GM18861 (cell line): Measurements from ENCODE around the gene ZNF519.

Source experiments
- ATAC-seq: cut with Tn5 transposase; IDR thresholded peaks from one replicate; pipeline ENCODE4 v1.9.1; 2021; ENCODE audit not compliant: unreplicated experiment

The ZNF519 gene

DNA sequence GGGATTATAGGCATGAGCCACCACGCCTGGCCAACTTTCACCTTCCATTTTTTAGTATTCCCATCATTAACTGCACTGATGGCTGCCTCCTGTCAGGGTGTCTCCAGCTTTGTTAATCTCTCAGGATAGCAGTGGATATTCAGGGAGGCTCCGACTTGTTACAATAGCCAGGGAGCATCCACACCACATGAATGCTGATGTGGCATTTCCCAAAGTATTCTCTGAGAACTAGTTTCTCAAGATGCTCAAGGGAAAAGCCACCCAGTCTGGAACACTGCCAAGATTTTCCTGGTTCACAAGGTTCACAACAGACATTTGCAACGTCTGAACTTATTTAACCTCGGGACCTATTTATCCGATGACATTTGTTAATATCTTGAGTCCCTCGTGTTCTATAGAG lies 33.8 kb downstream of the ZNF519 start:
- ATAC-seq, result no peak

DNA sequence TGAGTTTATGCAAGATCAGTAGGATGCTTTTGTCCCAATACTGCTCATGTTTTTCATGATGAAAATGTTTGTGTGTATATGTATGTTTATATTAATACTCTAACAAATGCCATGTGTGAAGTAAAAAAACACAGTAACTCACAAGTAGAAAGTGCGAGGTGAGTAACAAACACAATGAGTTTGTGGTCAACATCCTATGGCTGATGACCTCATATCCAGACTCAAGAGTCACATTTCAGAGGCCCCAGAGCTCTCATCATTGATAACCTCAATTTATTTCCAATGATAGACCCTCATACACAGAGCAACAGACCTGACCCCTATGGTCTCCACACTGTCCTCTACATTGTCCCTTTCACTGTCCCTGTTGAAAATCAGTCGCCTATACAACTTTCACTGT lies 34.5 kb downstream of the ZNF519 start:
- no peak for ATAC-seq

DNA sequence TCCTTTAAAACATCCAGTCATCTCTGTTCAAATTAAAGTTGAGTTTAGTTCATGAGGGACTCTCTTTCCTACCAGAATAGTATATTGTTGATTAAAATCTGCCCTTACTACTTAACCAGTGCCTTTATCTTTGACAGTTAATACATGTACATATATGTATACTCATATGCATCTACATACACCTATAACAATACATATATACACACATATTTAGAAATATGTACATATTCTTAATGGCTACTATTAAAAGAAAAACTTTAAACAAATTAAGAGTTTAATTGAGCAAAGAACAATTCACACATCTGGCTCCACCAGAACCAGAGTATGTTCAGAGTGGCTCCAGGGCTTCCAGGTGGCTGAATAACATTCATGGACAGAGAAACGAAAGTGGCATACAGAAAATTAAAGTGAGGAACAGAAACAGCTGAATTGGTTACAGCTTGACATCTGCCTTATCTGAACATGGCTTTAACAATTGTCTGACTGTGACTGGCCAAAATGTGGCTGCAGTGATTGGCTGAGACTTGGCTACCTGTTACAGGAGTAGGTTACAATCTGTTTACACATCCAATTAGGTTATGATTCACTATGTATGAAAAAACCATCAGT lies 38.8 kb downstream of the ZNF519 start:
- no peak for ATAC-seq

DNA sequence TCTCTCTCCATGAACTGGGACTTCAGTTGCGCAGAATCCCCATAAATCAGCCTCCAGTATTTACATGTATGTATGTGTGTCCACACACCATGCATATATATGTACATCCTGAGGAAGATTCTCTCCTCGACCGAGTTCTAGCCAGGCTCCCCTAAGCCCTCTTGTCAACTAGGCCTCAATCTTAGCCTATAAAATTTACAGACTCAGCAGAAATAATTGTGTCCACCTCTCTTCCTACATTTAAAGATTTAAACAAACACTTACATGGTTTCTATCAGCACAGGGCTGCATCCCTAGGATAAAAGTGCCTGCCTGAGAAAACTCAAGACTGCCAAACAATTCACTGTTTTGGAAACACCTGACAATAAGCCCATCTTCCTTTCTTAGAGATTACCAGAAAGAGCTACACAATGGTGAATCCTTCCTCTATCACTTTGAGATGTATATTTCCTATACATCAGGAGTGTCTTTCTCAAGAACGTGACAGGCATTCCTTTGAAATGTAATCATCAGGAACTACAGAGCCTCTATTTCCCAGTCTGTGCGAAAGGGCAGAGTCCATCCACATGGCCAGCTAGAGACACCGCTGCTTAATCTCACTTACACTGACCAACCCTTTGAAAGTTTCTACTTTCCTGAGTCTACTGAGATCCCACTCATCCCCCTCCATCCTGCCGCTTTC lies 39.5 kb downstream of the ZNF519 start:
- ATAC-seq, result no peak

DNA sequence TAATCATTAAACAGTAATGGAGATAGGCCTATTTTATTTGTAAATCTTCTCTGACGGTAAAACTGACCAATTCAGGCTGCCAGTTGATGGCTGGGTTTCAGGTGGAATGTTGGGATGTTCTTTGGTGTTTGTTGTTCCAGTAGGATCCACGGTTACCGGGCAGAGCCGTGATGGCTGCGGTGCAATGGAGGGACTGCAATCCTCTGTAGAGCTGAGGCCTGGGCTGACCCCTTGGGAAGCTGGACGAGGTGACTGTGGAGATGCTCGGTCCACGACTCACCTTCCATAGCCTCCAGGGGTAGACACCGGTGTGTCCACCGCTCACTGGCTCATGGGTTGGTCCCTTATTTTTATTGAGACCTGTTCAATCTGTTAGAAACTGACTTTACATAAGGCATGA lies 42.5 kb downstream of the ZNF519 start:
- ATAC-seq, result no peak

DNA sequence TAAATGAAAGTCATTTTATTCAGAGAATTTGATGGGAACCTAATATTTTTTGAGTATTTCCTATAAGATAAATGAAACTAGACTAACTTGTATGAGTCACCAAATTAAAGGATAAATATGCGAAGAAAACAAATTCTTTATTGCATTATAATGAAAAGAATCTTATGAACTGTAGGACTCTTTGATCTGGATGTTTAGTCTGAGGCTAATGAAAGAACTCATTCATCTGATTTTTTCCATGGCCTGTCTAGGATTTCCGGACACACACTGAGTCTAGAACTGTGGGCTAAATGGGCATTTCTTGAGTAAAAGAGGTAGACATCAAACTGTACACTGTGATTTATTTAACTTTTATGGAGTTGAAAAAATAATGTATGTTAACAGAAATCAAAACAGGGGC lies 43.0 kb downstream of the ZNF519 start:
- ATAC-seq, result no peak

DNA sequence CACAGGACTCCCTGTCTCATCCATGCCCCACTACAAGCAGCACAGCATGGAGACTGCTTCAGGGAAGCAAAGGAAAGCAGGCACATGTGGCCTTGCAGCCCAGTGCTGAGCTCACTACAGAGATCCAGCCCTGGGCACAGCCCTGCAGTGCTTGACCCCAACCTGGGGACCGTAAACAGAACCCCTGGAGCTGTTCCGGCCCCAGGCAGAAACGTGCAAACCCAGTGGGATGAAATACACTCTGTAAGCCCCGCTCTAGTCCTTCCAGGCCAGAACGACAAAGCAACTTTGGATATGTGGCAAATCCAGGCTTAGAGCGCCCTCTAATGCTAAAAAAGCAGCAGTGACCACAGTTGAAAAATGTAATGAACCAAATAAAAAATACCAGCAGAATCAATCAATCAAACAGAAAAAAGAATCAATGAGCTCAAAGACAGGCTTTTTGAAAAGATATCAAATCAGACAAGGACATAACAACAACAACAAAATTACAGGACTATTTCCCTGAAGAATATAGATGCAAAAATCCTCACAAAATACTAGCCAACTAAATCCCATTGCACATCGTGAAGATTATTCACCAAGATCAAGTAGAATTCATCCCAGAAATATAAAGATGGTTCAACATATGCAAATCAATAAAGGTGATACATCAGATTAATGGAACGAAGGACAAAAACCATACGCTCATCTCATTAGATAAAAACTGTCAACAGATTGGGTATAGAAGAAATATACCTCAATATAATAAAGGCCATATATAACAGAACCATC lies 45.6 kb downstream of the ZNF519 start:
- ATAC-seq, result no peak

DNA sequence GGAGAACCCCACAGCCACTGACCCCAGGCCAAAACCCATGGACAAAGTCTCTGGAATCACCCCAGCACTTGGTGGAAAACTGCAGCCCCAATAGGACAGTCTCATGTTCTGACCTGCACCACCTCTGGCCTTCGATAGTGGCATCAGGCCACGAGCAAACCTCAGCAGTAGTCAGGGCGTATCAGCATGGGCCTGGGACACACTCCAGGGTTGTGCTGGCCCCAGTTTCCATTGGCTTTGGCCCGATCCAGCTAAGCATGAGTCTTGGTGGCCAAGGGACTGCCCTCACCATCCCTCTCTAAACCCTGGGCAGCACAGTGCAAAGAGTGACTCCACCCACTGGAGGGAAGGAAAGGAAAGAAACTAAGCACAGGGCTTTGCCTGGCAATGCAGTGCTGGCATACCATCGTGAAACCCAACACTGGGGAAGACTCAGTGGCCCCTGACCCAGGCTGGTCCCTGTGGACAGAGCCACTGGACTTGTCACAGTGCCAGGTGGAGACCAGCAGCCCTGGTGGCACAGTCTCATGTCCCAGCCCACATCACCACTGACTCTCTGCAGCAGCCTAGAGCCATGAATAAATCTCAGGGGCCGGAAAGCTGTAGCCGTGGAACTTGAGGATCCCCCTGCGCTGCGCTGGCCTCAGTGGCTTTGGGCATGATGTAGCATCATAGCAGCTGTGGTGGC lies 46.3 kb downstream of the ZNF519 start:
- no peak for ATAC-seq

DNA sequence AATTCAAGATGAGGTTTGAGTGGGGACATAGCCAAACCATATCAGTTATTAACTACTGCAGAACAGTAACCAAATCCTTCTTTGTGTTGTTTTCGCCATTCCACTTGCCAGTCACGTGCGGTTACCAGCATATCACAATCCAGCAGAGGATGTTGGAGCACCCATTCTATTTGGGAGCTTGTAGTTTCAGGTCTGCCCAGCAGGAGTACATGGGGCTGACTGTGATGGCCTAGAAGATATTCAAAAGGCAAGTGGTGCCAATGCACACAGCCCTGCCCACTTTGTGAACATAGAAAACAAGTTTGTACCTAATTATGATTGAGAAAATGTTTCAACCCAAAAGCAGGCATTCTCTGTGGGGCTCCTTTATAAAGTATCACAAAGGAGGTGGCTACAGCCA lies 57.0 kb downstream of the ZNF519 start:
- no peak for ATAC-seq

DNA sequence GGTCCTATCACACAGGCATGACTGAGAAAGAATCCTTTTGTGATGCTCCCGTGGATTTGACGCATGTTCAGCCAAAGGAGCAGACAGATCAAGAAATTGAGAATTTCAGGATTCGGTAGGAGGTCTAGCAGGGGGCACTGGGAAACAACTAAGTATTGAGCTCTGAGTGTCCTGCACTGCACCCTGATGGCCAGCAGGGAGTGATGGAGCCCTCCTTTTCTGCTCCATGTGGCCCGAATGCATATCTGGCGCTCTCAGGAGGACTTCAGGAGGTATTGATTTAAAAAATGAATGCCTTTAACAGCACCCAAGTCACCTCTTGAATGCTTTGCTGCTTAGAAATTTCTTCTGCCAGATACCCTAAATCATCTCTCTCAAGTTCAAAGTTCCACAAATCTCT lies 58.0 kb downstream of the ZNF519 start:
- ATAC-seq, result no peak

DNA sequence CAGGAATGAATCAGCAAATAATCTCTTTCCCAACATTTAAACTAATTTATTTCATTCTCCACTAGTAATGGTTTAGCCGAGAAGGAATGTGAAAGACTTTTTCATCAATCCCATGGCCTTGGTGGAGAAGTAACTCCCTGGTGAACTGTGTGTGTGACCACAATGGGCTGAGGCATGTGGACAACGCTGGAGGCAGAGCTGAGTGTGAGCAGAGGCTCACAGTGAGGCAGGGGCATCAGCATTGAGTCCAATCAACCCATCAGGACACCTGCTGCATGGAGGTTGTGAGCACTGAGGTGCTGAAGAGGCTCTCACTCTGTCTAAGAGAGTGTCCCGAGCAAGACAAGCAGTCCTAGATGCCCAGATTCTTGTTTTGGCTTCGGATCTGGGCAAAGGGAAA lies 78.6 kb downstream of the ZNF519 start:
- ATAC-seq, result no peak
